Measurements from ENCODE around the gene SORCS1.

Gene SORCS1

GRCh38 chr10:106830471-106830870 is 334.0 kb downstream of the SORCS1 start (continued):
- TF ChIP-seq PRDM2 (tag by site-specific recombination; IDR thresholded peaks at IDR 0.05; ENCODE audit: borderline replicate concordance) (no peak), ZNF560 (tag by site-specific recombination; IDR thresholded peaks at IDR 0.05; ENCODE audit: borderline replicate concordance) (no peak)

GRCh38 chr10:106830006-106830405 is 334.5 kb downstream of the SORCS1 start:
- TF ChIP-seq ZNF629 (tag by site-specific recombination; IDR thresholded peaks at IDR 0.05) (no peak), ZNF23 (tag by site-specific recombination; IDR thresholded peaks at IDR 0.05; ENCODE audit: borderline replicate concordance) (no peak), TSHZ1 (tag by site-specific recombination; IDR thresholded peaks at IDR 0.05; ENCODE audit: borderline replicate concordance) (no peak), ZNF544 (tag by site-specific recombination; IDR thresholded peaks at IDR 0.05) (no peak), ZNF521 (tag by site-specific recombination; IDR thresholded peaks at IDR 0.05) (no peak), TRIM28 (IDR thresholded peaks at IDR 0.05; ENCODE audit: borderline replicate concordance, low read length) (no peak), ZNF707 (tag by site-specific recombination; IDR thresholded peaks at IDR 0.05) (no peak), ZNF433 (tag by site-specific recombination; IDR thresholded peaks at IDR 0.05; ENCODE audit: low read depth) (no peak), ZNF292 (tag by site-specific recombination; IDR thresholded peaks at IDR 0.05; ENCODE audit: borderline replicate concordance, low read depth) (no peak), ZEB2 (tag by site-specific recombination; IDR thresholded peaks at IDR 0.05) (no peak), HOXC10 (CRISPR knock-in tag; IDR thresholded peaks at IDR 0.05) (no peak)
- Histone ChIP-seq H3K4me1 (ENCODE audit: control insufficient read depth, insufficient read depth, low read length) (no peaks in the 10 kb centered on the region), H3K9me3 (ENCODE audit: control insufficient read depth, insufficient read depth, low read depth, low read length) (no peaks in the 10 kb centered on the region), H3K4me3 (ENCODE audit: low read depth, low read length) (no peak overlapping the region), H3K36me3 (ENCODE audit: control insufficient read depth in 2 of 2, insufficient read depth in 1 of 2, low read length in 2 of 2) (no peaks in the 10 kb centered on the region), H3K27ac (ENCODE audit: extremely low read depth, low read depth, low read length) (no peak overlapping the region)
- POLR2A ChIA-PET: no interaction called here
- CTCF ChIA-PET: interaction anchor here (0.6 to 2.8 kb wide), 2 partner anchors 34 to 124 kb away, joined by 3 to 8 read pairs; no protein-coding TSS in a partner anchor

GRCh38 chr10:106826716-106827115 is 337.8 kb downstream of the SORCS1 start:
- POLR2A ChIA-PET: no interaction called here
- Histone ChIP-seq H3K27ac (ENCODE audit: extremely low read depth, low read depth, low read length) (no peak overlapping the region), H3K4me3 (ENCODE audit: low read depth, low read length) (no peak overlapping the region), H3K36me3 (ENCODE audit: control insufficient read depth in 2 of 2, insufficient read depth in 1 of 2, low read length in 2 of 2) (no peaks in the 10 kb centered on the region), H3K9me3 (ENCODE audit: control insufficient read depth, insufficient read depth, low read depth, low read length) (no peaks in the 10 kb centered on the region), H3K4me1 (ENCODE audit: control insufficient read depth, insufficient read depth, low read length) (no peaks in the 10 kb centered on the region)
- CTCF ChIA-PET: interaction anchor here (0.6 kb wide), 1 partner anchor 363 kb away, joined by 3 read pairs; no protein-coding TSS in a partner anchor
- TF ChIP-seq ZNF10 (tag by site-specific recombination; IDR thresholded peaks at IDR 0.05) (no peak), GLIS1 (tag by site-specific recombination; IDR thresholded peaks at IDR 0.05) (no peak), GLI2 (tag by site-specific recombination; IDR thresholded peaks at IDR 0.05; ENCODE audit: borderline replicate concordance, low read depth) (no peak), YY2 (tag by site-specific recombination; IDR thresholded peaks at IDR 0.05) (no peak), ZNF513 (tag by site-specific recombination; IDR thresholded peaks at IDR 0.05) (no peak), AEBP2 (tag by site-specific recombination; IDR thresholded peaks at IDR 0.05; ENCODE audit: borderline replicate concordance) (no peak), ZNF324 (tag by site-specific recombination; IDR thresholded peaks at IDR 0.05) (no peak), ZNF157 (tag by site-specific recombination; IDR thresholded peaks at IDR 0.05) (no peak), ZNF76 (tag by site-specific recombination; IDR thresholded peaks at IDR 0.05; ENCODE audit: borderline replicate concordance, low read depth) (no peak), ZNF571 (tag by site-specific recombination; IDR thresholded peaks at IDR 0.05) (no peak)

Data from HEK293 (cell line).